Measurements from ENCODE around the gene GFRA1. TPM values are rescaled to one million over a fixed set of nuclear protein-coding genes. Genes with fewer than 3 reads are reported as not detected.

The GFRA1 gene
- total and polyA plus RNA-seq, 2 of the 4 experiments (the other 2 are of a cell fraction) = 9.1 to 9.3 TPM

- Histone ChIP-seq H3K56ac (ENCODE audit: extremely low read depth, insufficient read depth, low read length) (no peak overlapping the region), H4K20me1 (ENCODE audit: insufficient read depth, low read length) (no peaks in the 10 kb centered on the region), H4K5ac (ENCODE audit: low read depth, low read length) (no peak overlapping the region), H2AK9ac (replicated peaks; ENCODE audit: low read depth, low read length, poor library complexity) (no peak overlapping the region), H3K4ac (ENCODE audit: low read depth, low read length) (no peak overlapping the region), H3K27me3 (ENCODE audit: control insufficient read depth, insufficient read depth, low read length) (no peaks in the 10 kb centered on the region), H2BK20ac (ENCODE audit: low read depth, low read length) (no peak overlapping the region), H3K4me2 (ENCODE audit: low read depth, low read length) (no peak overlapping the region), H3K4me1 (ENCODE audit: control insufficient read depth, insufficient read depth, low read length) (no peaks in the 10 kb centered on the region), H3K9me1 (ENCODE audit: insufficient read depth, low read length) (peaks cover 4% of the 10 kb centered on the region; the same call in 1 of the 2 replicates), H2BK120ac (ENCODE audit: low read depth, low read length) (no peak overlapping the region), H2AK5ac (ENCODE audit: low read depth, low read length) (no peak overlapping the region), H2BK5ac (ENCODE audit: low read depth, low read length, poor library complexity, severe bottlenecking) (no peak overlapping the region), H2AFZ (replicated peaks; ENCODE audit: low read length, poor library complexity) (no peak overlapping the region), H3K14ac (replicated peaks; ENCODE audit: low read depth, low read length) (no peak overlapping the region), H3K36me3 (ENCODE audit: control insufficient read depth, insufficient read depth, low read length) (no peaks in the 10 kb centered on the region), H3K27ac (ENCODE audit: insufficient read depth, low read length) (no peak overlapping the region), H3K4me3 (ENCODE audit: insufficient read depth, low read depth, low read length) (no peak overlapping the region), H4K91ac (ENCODE audit: insufficient read depth, low read depth, low read length) (no peak overlapping the region), H3K23ac (ENCODE audit: low read depth, low read length) (no peak overlapping the region), H2BK15ac (ENCODE audit: low read depth, low read length) (no peak overlapping the region), H4K8ac (ENCODE audit: low read depth in 2 of 2, low read length in 2 of 2) (no peak overlapping the region), H3K18ac (ENCODE audit: low read depth, low read length) (no peak overlapping the region), H3K79me1 (ENCODE audit: low read depth in 1 of 2, low read length in 2 of 2) (no peaks in the 10 kb centered on the region), H3K9ac (ENCODE audit: low read depth, low read length) (no peak overlapping the region), H3K9me3 (ENCODE audit: control insufficient read depth, insufficient read depth, low read length) (no peaks in the 10 kb centered on the region; the same call in 1 of the 2 replicates)
- intact Hi-C loops (cut with micrococcal nuclease) = no loop called here
- CTCF ChIA-PET = no interaction called here
- dilution Hi-C loops (cut with HindIII; ENCODE audit: low sequenced_read_pairs, unreplicated experiment) = no loop called here
- ATAC-seq (ENCODE audit: low read depth) (no peak), DNase-seq (no peak)
- in situ Hi-C loops (cut with MboI; ENCODE audit: low sequenced_read_pairs) = no loop called here
- TF ChIP-seq RAD21 (IDR thresholded peaks at IDR 0.05; ENCODE audit: low read length) (no peak), CEBPB (IDR thresholded peaks at IDR 0.05; ENCODE audit: low read depth, low read length) (no peak), BHLHE40 (IDR thresholded peaks at IDR 0.05; ENCODE audit: low read depth, low read length) (no peak)
- TF ChIP-seq, protein P1, sequence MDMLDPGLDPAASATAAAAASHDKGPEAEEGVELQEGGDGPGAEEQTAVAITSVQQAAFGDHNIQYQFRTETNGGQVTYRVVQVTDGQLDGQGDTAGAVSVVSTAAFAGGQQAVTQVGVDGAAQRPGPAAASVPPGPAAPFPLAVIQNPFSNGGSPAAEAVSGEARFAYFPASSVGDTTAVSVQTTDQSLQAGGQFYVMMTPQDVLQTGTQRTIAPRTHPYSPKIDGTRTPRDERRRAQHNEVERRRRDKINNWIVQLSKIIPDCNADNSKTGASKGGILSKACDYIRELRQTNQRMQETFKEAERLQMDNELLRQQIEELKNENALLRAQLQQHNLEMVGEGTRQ (IDR thresholded peaks at IDR 0.05; ENCODE audit: low read depth, low read length) = no peak
- TF ChIP-seq, protein P2, sequence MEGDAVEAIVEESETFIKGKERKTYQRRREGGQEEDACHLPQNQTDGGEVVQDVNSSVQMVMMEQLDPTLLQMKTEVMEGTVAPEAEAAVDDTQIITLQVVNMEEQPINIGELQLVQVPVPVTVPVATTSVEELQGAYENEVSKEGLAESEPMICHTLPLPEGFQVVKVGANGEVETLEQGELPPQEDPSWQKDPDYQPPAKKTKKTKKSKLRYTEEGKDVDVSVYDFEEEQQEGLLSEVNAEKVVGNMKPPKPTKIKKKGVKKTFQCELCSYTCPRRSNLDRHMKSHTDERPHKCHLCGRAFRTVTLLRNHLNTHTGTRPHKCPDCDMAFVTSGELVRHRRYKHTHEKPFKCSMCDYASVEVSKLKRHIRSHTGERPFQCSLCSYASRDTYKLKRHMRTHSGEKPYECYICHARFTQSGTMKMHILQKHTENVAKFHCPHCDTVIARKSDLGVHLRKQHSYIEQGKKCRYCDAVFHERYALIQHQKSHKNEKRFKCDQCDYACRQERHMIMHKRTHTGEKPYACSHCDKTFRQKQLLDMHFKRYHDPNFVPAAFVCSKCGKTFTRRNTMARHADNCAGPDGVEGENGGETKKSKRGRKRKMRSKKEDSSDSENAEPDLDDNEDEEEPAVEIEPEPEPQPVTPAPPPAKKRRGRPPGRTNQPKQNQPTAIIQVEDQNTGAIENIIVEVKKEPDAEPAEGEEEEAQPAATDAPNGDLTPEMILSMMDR (conservative IDR thresholded peaks at IDR 0.05; ENCODE audit: low read depth, low read length) = no peak
- POLR2A ChIA-PET (ENCODE audit: unreplicated experiment) = no interaction called here
- no CpG with 5 or more reads among the region's 2 CpGs for WGBS, 2 experiments (ENCODE audit: extremely low coverage in 2 of 2, insufficient read length in 1 of 2)
- no TSS peak for BruUV-seq (replicated peaks)
Measured at GRCh38 chr10:116118847-116119246, 154.2 kb downstream of the GFRA1 start.
